K562 (cell line): ENCODE measurements around the gene MS4A2. TPM values are rescaled to one million over a fixed set of nuclear protein-coding genes. Genes with fewer than 3 reads are reported as not detected.
A peak's percentile ranks its signal among the peaks of the same experiment; 100 is the strongest.

Source experiments
- ASH1L ChIP-seq: fragments of 450-650 bp; IDR thresholded peaks from 2 replicates; pipeline ENCODE4 v1.6.1; 2018; ENCODE audit warnings: borderline replicate concordance, mild to moderate bottlenecking, low read depth; ENCODE audit not compliant: partially characterized antibody
- NR2F6 ChIP-seq: fragments of 450-650 bp; formaldehyde crosslinking; IDR thresholded peaks from 2 replicates; pipeline ENCODE4 v1.4.0; 2020; ENCODE audit warnings: mild to moderate bottlenecking
- RBBP5 ChIP-seq: fragments of 200-600 bp; sonication (generic); IDR thresholded peaks from 2 replicates; pipeline ENCODE4 v1.6.1; 2012; ENCODE audit warnings: borderline replicate concordance, mild to moderate bottlenecking, low read length, control low read depth, inconsistent platforms; ENCODE audit not compliant: insufficient read depth, poor library complexity, severe bottlenecking
- RFX1 ChIP-seq: fragments of 450-650 bp; IDR thresholded peaks from 2 replicates; pipeline ENCODE4 v1.6.1; 2016; ENCODE audit warnings: mild to moderate bottlenecking, moderate library complexity
- SMAD4 ChIP-seq: fragments of 250-450 bp; sonication (Bioruptor Pico); conservative IDR thresholded peaks from 2 replicates; pipeline ENCODE4 v1.8.0; 2021; ENCODE audit warnings: inconsistent platforms, mild to moderate bottlenecking, moderate library complexity
- TAF7 ChIP-seq: fragments of 450-650 bp; IDR thresholded peaks from 2 replicates; pipeline ENCODE4 v1.6.1; 2016; ENCODE audit warnings: missing genetic modification characterization, missing compliant biosample characterization
- TSC22D4 ChIP-seq: fragments of 450-650 bp; IDR thresholded peaks from 2 replicates; pipeline ENCODE4 v1.6.1; 2016; ENCODE audit warnings: missing genetic modification characterization, missing biosample characterization, control low read depth
- XRCC5 ChIP-seq: fragments of 200-400 bp; formaldehyde crosslinking; IDR thresholded peaks from 2 replicates; pipeline ENCODE4 v1.6.1; 2017; ENCODE audit warnings: low read depth, mild to moderate bottlenecking, low read length
- ZBTB40 ChIP-seq, 2 experiments: fragments of 450-650 bp in 1 of 2; sonication (generic) in 1 of 2; formaldehyde crosslinking in 1 of 2; IDR thresholded peaks; 2 replicates each; pipeline versions ENCODE4 v1.7.1 to v1.9.0; 2016 to 2022; ENCODE audit warnings: inconsistent platforms in 1 of 2, mild to moderate bottlenecking in 1 of 2, missing genetic modification reagents in 1 of 2
- ZBTB49 ChIP-seq: sonication (generic); formaldehyde crosslinking; IDR thresholded peaks from 2 replicates; pipeline ENCODE4 v1.8.0; 2022; ENCODE audit warnings: missing genetic modification reagents, mild to moderate bottlenecking, borderline replicate concordance
- ZEB2 ChIP-seq: fragments of 450-650 bp; IDR thresholded peaks from 2 replicates; pipeline ENCODE4 v1.6.1; 2016
- ZNF165 ChIP-seq: fragments of 250-450 bp; sonication (Bioruptor Pico); IDR thresholded peaks from 2 replicates; pipeline ENCODE4 v1.4.0; 2020; ENCODE audit warnings: borderline replicate concordance
- ZNF639 ChIP-seq, 2 experiments: fragments of 200-800 bp in 1 of 2; sonication (Bioruptor generic) in 1 of 2; sonication (generic) in 1 of 2; formaldehyde crosslinking in 1 of 2; IDR thresholded peaks in 1 of 2; conservative IDR thresholded peaks in 1 of 2; 2 replicates each; pipeline versions ENCODE4 v1.5.0 to v1.6.1; 2016 to 2020; ENCODE audit warnings: missing compliant biosample characterization in 1 of 2, missing genetic modification characterization in 1 of 2, missing genetic modification reagents in 1 of 2
- polyA plus RNA-seq, 8 experiments: library from polyadenylated mRNA; depleted of rRNA in 4 of 8; stranded (reverse) in 5 of 8; unstranded in 3 of 8; fragments of >200 nt; fragmentation: Nextera tagmentation in 2 of 8; fragmentation: Illumina TruSeq in 1 of 8; extraction: Ambion mirVana in 2 of 8; extraction: Trizol in 1 of 8; gene quantifications; 2 replicates each; pipeline versions ENCODE4 v1.2.1 to v1.2.3, GENCODE V29; 2011 to 2014; ENCODE audit warnings: inconsistent platforms in 1 of 8, missing spikeins in 1 of 8
- total RNA-seq, 7 experiments: library from RNA; depleted of rRNA in 6 of 7; stranded (reverse); fragments of >200 nt in 6 of 7; fragmentation: Illumina TruSeq in 2 of 7; extraction: Trizol in 2 of 7; gene quantifications; 2 replicates each; pipeline versions ENCODE4 v1.2.1 to v1.2.3, GENCODE V29; 2011 to 2021; ENCODE audit warnings: low replicate concordance in 1 of 7

The MS4A2 gene
- total and polyA plus RNA-seq, 9 of the 15 experiments (the other 6 are each of a cell fraction or from before 2014, with no cell fraction given) = 0.06 to 5.7 (median 0.86) TPM

GRCh38 chr11:60127311-60127811, 38.9 kb downstream of the MS4A2 start (continued):
- TF ChIP-seq RFX1 = no peak
- TF ChIP-seq ZEB2 = 0 out of 2 replicates have a peak, but pooled peaks have one; percentile 42
- no peak for TF ChIP-seq ZNF165
- TF ChIP-seq XRCC5 = no peak
- TF ChIP-seq ZBTB49 = no peak
- peak in 1 of 2 experiments; percentile 78; a peak in 2 of 4 replicates for TF ChIP-seq ZNF639 (CRISPR knock-in tag; conservative IDR thresholded peaks at IDR 0.05 in 1 of 2, IDR thresholded peaks at IDR 0.05 in 1 of 2)
- no peak for TF ChIP-seq RBBP5
- TF ChIP-seq TAF7 (tag) = no peak
- no peak for TF ChIP-seq NR2F6 (CRISPR knock-in tag)
- no peak for TF ChIP-seq TSC22D4 (tag)
- TF ChIP-seq ASH1L = no peak
- TF ChIP-seq ZBTB40 (IDR thresholded peaks at IDR 0.05) = no peak
- TF ChIP-seq ZBTB40 (CRISPR knock-in tag; IDR thresholded peaks at IDR 0.05) = no peak
- no peak; the same call in 1 of the 2 replicates for TF ChIP-seq SMAD4
